Thyroid gland (tissue), 4 donors: ENCODE data around the gene LILRB5.

Experiments
- POLR2A ChIP-seq, 2 donors: fragments of 450-650 bp; IDR thresholded peaks; one replicate each; pipeline ENCODE4 v1.6.1; 2017; ENCODE audit warnings: antibody characterized with exemption in 2 of 2, mild to moderate bottlenecking in 2 of 2, moderate library complexity in 1 of 2
- TF ChIP-seq, protein P1 (sequence below), 6 experiments: fragments of 200-600 bp in 3 of 6; fragments of 450-650 bp in 3 of 6; sonication (generic) in 3 of 6; IDR thresholded peaks; one replicate each; pipeline ENCODE4 v1.5.1; 2016 to 2019; ENCODE audit warnings: antibody characterized with exemption in 6 of 6, mild to moderate bottlenecking in 2 of 6, inconsistent platforms in 1 of 6, moderate library complexity in 1 of 6

GRCh38 chr19:54229146-54229545 is 27.9 kb downstream of the LILRB5 start:
- TF ChIP-seq, protein P1, sequence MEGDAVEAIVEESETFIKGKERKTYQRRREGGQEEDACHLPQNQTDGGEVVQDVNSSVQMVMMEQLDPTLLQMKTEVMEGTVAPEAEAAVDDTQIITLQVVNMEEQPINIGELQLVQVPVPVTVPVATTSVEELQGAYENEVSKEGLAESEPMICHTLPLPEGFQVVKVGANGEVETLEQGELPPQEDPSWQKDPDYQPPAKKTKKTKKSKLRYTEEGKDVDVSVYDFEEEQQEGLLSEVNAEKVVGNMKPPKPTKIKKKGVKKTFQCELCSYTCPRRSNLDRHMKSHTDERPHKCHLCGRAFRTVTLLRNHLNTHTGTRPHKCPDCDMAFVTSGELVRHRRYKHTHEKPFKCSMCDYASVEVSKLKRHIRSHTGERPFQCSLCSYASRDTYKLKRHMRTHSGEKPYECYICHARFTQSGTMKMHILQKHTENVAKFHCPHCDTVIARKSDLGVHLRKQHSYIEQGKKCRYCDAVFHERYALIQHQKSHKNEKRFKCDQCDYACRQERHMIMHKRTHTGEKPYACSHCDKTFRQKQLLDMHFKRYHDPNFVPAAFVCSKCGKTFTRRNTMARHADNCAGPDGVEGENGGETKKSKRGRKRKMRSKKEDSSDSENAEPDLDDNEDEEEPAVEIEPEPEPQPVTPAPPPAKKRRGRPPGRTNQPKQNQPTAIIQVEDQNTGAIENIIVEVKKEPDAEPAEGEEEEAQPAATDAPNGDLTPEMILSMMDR (IDR thresholded peaks at IDR 0.05) = no peak
- no peak for TF ChIP-seq POLR2A (IDR thresholded peaks at IDR 0.05)
